Activated CD4-positive, alpha-beta T cell treated with anti-CD3 and anti-CD28 coated beads for 36 hours (primary cell): ENCODE data around the gene NR3C2. TPM values are rescaled to one million over a fixed set of nuclear protein-coding genes. Genes with fewer than 3 reads are reported as not detected.

Source experiments
- ATAC-seq: fragments of 200-7000 bp; cut with Tn5 transposase; one replicate; pipeline ENCODE4 v1.10.0; 2021; ENCODE audit warnings: mild to moderate bottlenecking, moderate library complexity
- CTCF ChIA-PET: fragments of 350-600 bp; sonication (Branson Sonifier 250); formaldehyde crosslinking; loops from one replicate; lab custom pipeline; 2021; ENCODE audit warnings: antibody characterized with exemption; lab: Charles Lee
- POLR2A ChIA-PET: fragments of 350-600 bp; sonication (Branson Sonifier 250); formaldehyde crosslinking; loops from one replicate; lab custom pipeline; 2021; ENCODE audit warnings: antibody characterized with exemption, inconsistent platforms; lab: Charles Lee
- DNase-seq: peaks from one replicate; pipeline ENCODE4 v3.0.0-alpha.2; 2020
- H3K27ac Mint-ChIP-seq: one replicate; pipeline ENCODE4 v1.8.0; 2021; ENCODE audit warnings: mixed read lengths
- H3K27me3 Mint-ChIP-seq: one replicate; pipeline ENCODE4 v1.8.0; 2021; ENCODE audit warnings: mixed read lengths
- H3K36me3 Mint-ChIP-seq: one replicate; pipeline ENCODE4 v1.8.0; 2021; ENCODE audit warnings: low read depth, mixed read lengths
- H3K4me1 Mint-ChIP-seq: one replicate; pipeline ENCODE4 v1.8.0; 2021; ENCODE audit warnings: mixed read lengths
- H3K4me3 Mint-ChIP-seq: one replicate; pipeline ENCODE4 v1.8.0; 2021; ENCODE audit warnings: mild to moderate bottlenecking, moderate library complexity, mixed read lengths
- H3K9me3 Mint-ChIP-seq: one replicate; pipeline ENCODE4 v1.8.0; 2021; ENCODE audit warnings: low read depth, mixed read lengths
- intact Hi-C, 2 experiments: fragments of 100-400 bp; cut with DNase I in 1 of 2; cut with micrococcal nuclease in 1 of 2; formaldehyde crosslinking; loops; one replicate each; pipeline versions ENCODE4 v1.14.2 to v1.15.1; 2022 to 2024; cut with DNase I, micrococcal nuclease
- total RNA-seq, 2 experiments: library from RNA; stranded (reverse); gene quantifications; one replicate each; pipeline ENCODE4 v1.2.3, GENCODE V29; 2021

The NR3C2 gene
- total RNA-seq, 2 experiments from 2014 or later: 3.7 to 5.8 TPM

GRCh38 chr4:148238811-148239493, 203.3 kb downstream of the NR3C2 start:
- Mint-ChIP-seq H3K27ac (no peak overlapping the region), H3K27me3 (no peaks in the 10 kb centered on the region), H3K4me1 (peaks cover 8% of the 10 kb centered on the region), H3K36me3 (peaks cover 8% of the 10 kb centered on the region), H3K4me3 (no peak overlapping the region), H3K9me3 (no peaks in the 10 kb centered on the region)
- ChIA-PET POLR2A (no interaction called here), CTCF (interaction anchor here (1.0 to 1.4 kb wide), 2 partner anchors 10 to 25 kb away, joined by 3 read pairs; no protein-coding TSS in a partner anchor)
- no peak for DNase-seq
- ATAC-seq: no peak
- intact Hi-C loops: no loop called here

- peaks cover 8% of the 10 kb centered on the region for H3K36me3 Mint-ChIP-seq
- H3K4me1 Mint-ChIP-seq: peaks cover 8% of the 10 kb centered on the region
- ATAC-seq (no peak), DNase-seq (no peak)
- no peaks in the 10 kb centered on the region for H3K27me3 Mint-ChIP-seq
- H3K27ac Mint-ChIP-seq: no peak overlapping the region
- H3K4me3 Mint-ChIP-seq: no peak overlapping the region
- CTCF ChIA-PET: interaction anchor here (1.4 kb wide), 1 partner anchor 9 kb away, joined by 3 read pairs; no protein-coding TSS in a partner anchor
- H3K9me3 Mint-ChIP-seq: no peaks in the 10 kb centered on the region
- intact Hi-C loops: no loop called here
- POLR2A ChIA-PET: no interaction called here
Measured at GRCh38 chr4:148238086-148238485, 204.1 kb downstream of the NR3C2 start.

DNA sequence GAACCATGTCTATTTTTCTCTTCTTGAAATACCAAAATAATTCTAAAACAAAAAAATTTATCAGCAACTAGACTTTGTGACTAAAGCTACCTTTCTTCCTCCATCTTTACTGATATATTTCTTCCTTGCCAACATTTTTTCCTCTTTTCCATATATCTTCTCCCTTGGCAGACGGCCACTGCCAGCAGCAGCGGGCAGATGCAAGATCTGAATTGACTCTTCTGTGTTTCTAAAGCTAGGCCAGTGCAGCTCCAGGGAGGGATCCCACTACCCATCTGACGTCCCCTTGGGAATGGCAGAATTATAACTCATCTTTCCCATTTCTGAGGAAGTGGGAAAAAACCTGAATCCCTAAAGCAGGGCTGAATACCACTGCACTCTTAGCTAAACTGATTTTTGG, 206.4 kb downstream of the NR3C2 start:
- Mint-ChIP-seq H3K27ac (no peak overlapping the region), H3K27me3 (no peaks in the 10 kb centered on the region), H3K36me3 (peaks cover 10% of the 10 kb centered on the region), H3K9me3 (no peaks in the 10 kb centered on the region), H3K4me3 (no peak overlapping the region), H3K4me1 (peaks cover 8% of the 10 kb centered on the region)
- DNase-seq (no peak), ATAC-seq (no peak)
- intact Hi-C loops: no loop called here
- ChIA-PET CTCF (no interaction called here), POLR2A (no interaction called here)

GRCh38 chr4:148229798-148230197, 212.4 kb downstream of the NR3C2 start:
- Mint-ChIP-seq H3K27ac (no peak overlapping the region), H3K9me3 (no peaks in the 10 kb centered on the region), H3K36me3 (peaks cover 8% of the 10 kb centered on the region), H3K4me3 (no peak overlapping the region), H3K27me3 (no peaks in the 10 kb centered on the region), H3K4me1 (peaks cover 4% of the 10 kb centered on the region)
- intact Hi-C loops: no loop called here
- DNase-seq (no peak), ATAC-seq (no peak)
- POLR2A ChIA-PET: no interaction called here
- CTCF ChIA-PET: interaction anchor here (1.6 kb wide), 1 partner anchor 9 kb away, joined by 3 read pairs; no protein-coding TSS in a partner anchor

DNA sequence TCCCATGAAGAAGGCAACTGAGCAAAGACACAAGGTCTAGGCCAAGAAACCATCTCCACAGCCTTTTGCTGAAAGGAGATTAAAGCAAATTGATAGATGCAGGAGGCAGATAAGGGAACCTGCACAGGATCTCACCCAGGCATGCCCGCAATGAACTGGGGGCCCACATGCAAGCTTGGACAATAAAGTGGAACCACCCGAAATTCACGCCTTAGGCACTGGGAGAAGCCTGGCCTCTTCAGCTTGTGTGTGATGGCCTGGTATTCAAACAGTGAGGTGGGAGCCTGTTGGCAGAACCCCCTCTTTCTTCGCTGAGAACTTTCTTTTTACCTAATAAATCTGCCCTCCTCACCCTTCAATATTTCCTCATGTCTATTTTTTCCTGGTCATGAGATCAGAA, 213.2 kb downstream of the NR3C2 start:
- no peak for DNase-seq
- intact Hi-C loops: no loop called here
- H3K4me1 Mint-ChIP-seq: peaks cover 8% of the 10 kb centered on the region
- no peak for ATAC-seq
- ChIA-PET CTCF (interaction anchor here (0.6 to 1.6 kb wide), 2 partner anchors 10 to 397 kb away, joined by 3 read pairs; no protein-coding TSS in a partner anchor), POLR2A (no interaction called here)
- H3K27ac Mint-ChIP-seq: no peak overlapping the region
- H3K9me3 Mint-ChIP-seq: no peaks in the 10 kb centered on the region
- no peak overlapping the region for H3K4me3 Mint-ChIP-seq
- no peaks in the 10 kb centered on the region for H3K27me3 Mint-ChIP-seq
- H3K36me3 Mint-ChIP-seq: peaks cover 6% of the 10 kb centered on the region

- H3K9me3 Mint-ChIP-seq: no peaks in the 10 kb centered on the region
- peaks cover under 1% of the 10 kb centered on the region for H3K36me3 Mint-ChIP-seq
- CTCF ChIA-PET: interaction anchor here (1.5 kb wide), 1 partner anchor 13 kb away, joined by 3 read pairs; no protein-coding TSS in a partner anchor
- DNase-seq: no peak
- no peak for ATAC-seq
- no peaks in the 10 kb centered on the region for H3K27me3 Mint-ChIP-seq
- H3K4me3 Mint-ChIP-seq: no peak overlapping the region
- POLR2A ChIA-PET: no interaction called here
- H3K4me1 Mint-ChIP-seq: peaks cover 8% of the 10 kb centered on the region
- intact Hi-C loops: no loop called here
- H3K27ac Mint-ChIP-seq: no peak overlapping the region
Measured at GRCh38 chr4:148227147-148227546, 215.1 kb downstream of the NR3C2 start.

DNA sequence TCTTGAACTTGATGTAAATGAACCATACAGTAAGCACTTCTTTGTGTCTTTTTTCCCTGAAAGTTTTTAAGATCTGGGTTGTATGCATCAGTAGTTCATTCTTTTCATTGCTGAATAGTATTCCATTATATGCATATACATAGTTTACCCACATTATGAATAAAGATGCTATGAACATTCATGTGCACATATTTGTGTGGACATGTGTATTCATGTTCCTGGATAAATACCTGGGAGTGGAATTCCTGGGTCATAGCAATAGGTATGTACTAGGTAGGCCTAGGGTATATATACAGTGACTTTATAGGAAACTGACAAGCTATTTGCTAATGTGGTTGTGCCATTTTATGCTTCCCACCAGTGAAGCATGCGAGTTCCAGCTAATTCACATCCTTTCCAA, 215.9 kb downstream of the NR3C2 start:
- DNase-seq (no peak), ATAC-seq (no peak)
- Mint-ChIP-seq H3K36me3 (no peaks in the 10 kb centered on the region), H3K4me1 (peaks cover 8% of the 10 kb centered on the region), H3K4me3 (no peak overlapping the region), H3K27ac (no peak overlapping the region), H3K27me3 (no peaks in the 10 kb centered on the region), H3K9me3 (no peaks in the 10 kb centered on the region)
- ChIA-PET CTCF (interaction anchor here (1.5 kb wide), 1 partner anchor 13 kb away, joined by 3 read pairs; no protein-coding TSS in a partner anchor), POLR2A (no interaction called here)
- intact Hi-C loops: no loop called here

DNA sequence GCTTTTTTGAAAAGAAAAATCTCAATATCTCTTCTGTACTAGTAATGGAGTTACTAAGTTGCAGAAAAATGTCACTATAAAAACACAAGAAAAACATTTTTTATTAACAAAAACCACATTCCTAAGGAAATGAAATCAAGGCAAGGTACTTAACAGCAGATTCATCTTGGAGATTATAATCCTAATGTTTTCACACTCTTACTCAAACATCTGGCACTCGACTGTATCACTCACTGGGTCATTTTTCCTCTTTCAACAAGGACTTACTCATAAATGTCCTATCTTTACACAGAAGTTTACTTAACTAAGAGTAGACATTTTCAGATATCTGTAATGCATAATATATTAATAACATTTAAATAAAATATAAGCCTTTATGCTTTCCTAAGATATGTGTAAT, 216.6 kb downstream of the NR3C2 start:
- Mint-ChIP-seq H3K4me1 (peaks cover 8% of the 10 kb centered on the region), H3K9me3 (no peaks in the 10 kb centered on the region), H3K27ac (no peak overlapping the region), H3K27me3 (no peaks in the 10 kb centered on the region), H3K4me3 (no peak overlapping the region), H3K36me3 (peaks cover under 1% of the 10 kb centered on the region)
- ChIA-PET POLR2A (no interaction called here), CTCF (no interaction called here)
- DNase-seq: no peak
- intact Hi-C loops: no loop called here
- no peak for ATAC-seq

DNA sequence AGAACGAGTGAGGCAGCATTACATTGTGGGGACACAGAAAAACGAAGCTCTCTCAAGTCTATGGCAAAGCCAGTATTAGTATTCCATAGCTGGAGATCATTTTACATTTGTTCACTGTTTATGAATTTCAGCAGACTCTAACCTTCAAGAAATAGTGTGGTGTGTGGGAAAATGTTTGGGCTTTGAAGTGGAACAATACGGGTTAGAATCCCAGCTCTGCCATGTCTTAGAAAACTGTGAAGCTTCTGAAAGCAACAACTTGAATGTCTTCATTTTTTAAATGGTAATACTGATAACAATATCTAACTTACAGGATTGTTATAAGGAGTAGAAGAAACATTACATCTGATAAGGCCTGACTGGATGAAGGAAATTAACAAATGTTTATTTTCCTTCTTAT, 217.7 kb downstream of the NR3C2 start:
- H3K36me3 Mint-ChIP-seq: peaks cover 2% of the 10 kb centered on the region
- intact Hi-C loops: no loop called here
- DNase-seq (no peak), ATAC-seq (no peak)
- POLR2A ChIA-PET: no interaction called here
- H3K4me3 Mint-ChIP-seq: no peak overlapping the region
- peaks cover 8% of the 10 kb centered on the region for H3K4me1 Mint-ChIP-seq
- no peaks in the 10 kb centered on the region for H3K27me3 Mint-ChIP-seq
- no peak overlapping the region for H3K27ac Mint-ChIP-seq
- CTCF ChIA-PET: interaction anchor here (0.7 kb wide), 1 partner anchor 38 kb away, joined by 3 read pairs; no protein-coding TSS in a partner anchor
- no peaks in the 10 kb centered on the region for H3K9me3 Mint-ChIP-seq

GRCh38 chr4:148222991-148223660, 219.1 kb downstream of the NR3C2 start:
- intact Hi-C loops: no loop called here
- no peaks in the 10 kb centered on the region for H3K9me3 Mint-ChIP-seq
- CTCF ChIA-PET: interaction anchor here (1.0 kb wide), 1 partner anchor 16 kb away, joined by 3 read pairs; no protein-coding TSS in a partner anchor
- peaks cover 16% of the 10 kb centered on the region for H3K4me1 Mint-ChIP-seq
- H3K27me3 Mint-ChIP-seq: no peaks in the 10 kb centered on the region
- no peak overlapping the region for H3K27ac Mint-ChIP-seq
- DNase-seq (no peak), ATAC-seq (no peak)
- no peak overlapping the region for H3K4me3 Mint-ChIP-seq
- POLR2A ChIA-PET: no interaction called here
- peaks cover 2% of the 10 kb centered on the region for H3K36me3 Mint-ChIP-seq

- ATAC-seq: peak; percentile 79
- peak overlapping the region; percentile 79 for H3K27ac Mint-ChIP-seq
- no peaks in the 10 kb centered on the region for H3K27me3 Mint-ChIP-seq
- no peaks in the 10 kb centered on the region for H3K9me3 Mint-ChIP-seq
- peak overlapping the region; percentile 62 for H3K4me3 Mint-ChIP-seq
- intact Hi-C loops: no loop called here
- peaks cover 2% of the 10 kb centered on the region for H3K36me3 Mint-ChIP-seq
- ChIA-PET CTCF (interaction anchor here (1.1 kb wide), 1 partner anchor 10 kb away, joined by 3 read pairs; no protein-coding TSS in a partner anchor), POLR2A (no interaction called here)
- peaks cover 24% of the 10 kb centered on the region for H3K4me1 Mint-ChIP-seq
- peak; percentile 15 for DNase-seq
Measured at GRCh38 chr4:148216866-148217814, 225.1 kb downstream of the NR3C2 start.
